NT2/D1 (cell line): ENCODE data around the gene MRM3.

Source experiments
- SUZ12 ChIP-seq: IDR thresholded peaks from 2 replicates; pipeline ENCODE4 v1.6.1; 2011; ENCODE audit not compliant: insufficient read length, insufficient read depth; ENCODE audit errors: extremely low read depth
- YY1 ChIP-seq: IDR thresholded peaks from 2 replicates; pipeline ENCODE4 v1.6.1; 2011; ENCODE audit not compliant: insufficient read length, insufficient read depth
- ZNF274 ChIP-seq: IDR thresholded peaks from 2 replicates; pipeline ENCODE4 v1.6.1; 2011; ENCODE audit warnings: mild to moderate bottlenecking, low read depth, low read length

DNA sequence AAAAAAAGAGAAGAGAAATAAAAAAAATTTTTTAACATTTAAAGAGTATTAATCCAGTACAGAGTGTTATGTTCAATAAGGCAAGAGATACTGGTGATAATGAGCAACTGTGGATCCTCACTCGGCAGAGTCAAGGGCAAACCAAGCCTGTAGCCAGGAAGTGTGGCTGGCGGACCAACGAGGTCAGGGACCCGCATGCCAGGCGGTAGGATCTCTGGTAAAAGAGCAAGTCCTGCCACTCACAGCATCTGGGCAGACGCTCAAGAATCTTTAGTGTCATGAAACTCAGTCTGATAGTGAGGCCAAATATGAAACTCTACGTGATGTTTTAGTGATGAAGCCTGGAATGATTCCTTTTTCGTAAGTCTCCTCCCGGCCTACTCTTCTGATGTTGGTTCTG, 21.8 kb upstream of the MRM3 start:
- TF ChIP-seq YY1: no peak
- TF ChIP-seq ZNF274: no peak
- TF ChIP-seq SUZ12: no peak
